Dermis microvascular lymphatic vessel endothelial cell (primary cell): ENCODE data around the gene PC. TPM values are rescaled to one million over a fixed set of nuclear protein-coding genes. Genes with fewer than 3 reads are reported as not detected.

ENCODE experiments used
- DNase-seq, 2 donors: peaks; one replicate each; pipeline versions ENCODE4 v3.0.0 to v3.0.0-alpha.2; 2010; ENCODE audit warnings: low read depth in 2 of 2
- total RNA-seq: library from RNA; depleted of rRNA; stranded (reverse); fragments of >200 nt; gene quantifications from 2 replicates; pipeline ENCODE4 v1.2.1, GENCODE V29; 2014

Gene PC
- total RNA-seq, 1 donor from 2014 or later = 9.1 TPM

GRCh38 chr11:66910669-66911068 lies 47.5 kb downstream of the PC start:
- no peak for DNase-seq

- no peak for DNase-seq
Measured at GRCh38 chr11:66910016-66910415, 48.2 kb downstream of the PC start.

GRCh38 chr11:66909181-66909580 lies 49.0 kb downstream of the PC start:
- no peak for DNase-seq

- no peak for DNase-seq
Measured at GRCh38 chr11:66907751-66908630, 50.2 kb downstream of the PC start.

GRCh38 chr11:66906061-66906733 lies 52.0 kb downstream of the PC start:
- peak in 1 of 2 donors; percentile 56 for DNase-seq

GRCh38 chr11:66905631-66906030 lies 52.6 kb downstream of the PC start:
- DNase-seq = no peak

- no peak for DNase-seq
Measured at GRCh38 chr11:66904981-66905521, 53.1 kb downstream of the PC start.

- DNase-seq = no peak
Measured at GRCh38 chr11:66904561-66904960, 53.6 kb downstream of the PC start.

GRCh38 chr11:66904055-66904454 lies 54.1 kb downstream of the PC start:
- peak in 1 of 2 donors; percentile 17 for DNase-seq

- no peak for DNase-seq
Measured at GRCh38 chr11:66902486-66903177, 55.6 kb downstream of the PC start.

GRCh38 chr11:66901964-66902390 lies 56.2 kb downstream of the PC start:
- DNase-seq = no peak

- no peak for DNase-seq
Measured at GRCh38 chr11:66894141-66894540, 64.0 kb downstream of the PC start.

GRCh38 chr11:66892911-66893310 lies 65.3 kb downstream of the PC start:
- DNase-seq = no peak

GRCh38 chr11:66891851-66892660 lies 66.1 kb downstream of the PC start:
- peak; percentile 69 to 90 for DNase-seq

GRCh38 chr11:66889960-66890359 lies 68.2 kb downstream of the PC start:
- no peak for DNase-seq

- DNase-seq = no peak
Measured at GRCh38 chr11:66888282-66888681, 69.9 kb downstream of the PC start.

GRCh38 chr11:66887526-66887925 lies 70.7 kb downstream of the PC start:
- DNase-seq = no peak

- DNase-seq = peak in 1 of 2 donors; percentile 10
Measured at GRCh38 chr11:66886671-66887221, 71.4 kb downstream of the PC start.

GRCh38 chr11:66885950-66886440 lies 72.2 kb downstream of the PC start:
- no peak for DNase-seq

GRCh38 chr11:66885469-66885868 lies 72.7 kb downstream of the PC start:
- DNase-seq = no peak

- DNase-seq = no peak
Measured at GRCh38 chr11:66884443-66884842, 73.7 kb downstream of the PC start.
